GM12892 (cell line): ENCODE results near the gene HELZ2.

Experiments
- POLR2A ChIP-seq: IDR thresholded peaks from 2 replicates; pipeline ENCODE4 v1.6.1; 2011; ENCODE audit warnings: low read depth, low read length, control low read depth
- POLR2AphosphoS5 ChIP-seq: IDR thresholded peaks from 2 replicates; pipeline ENCODE4 v1.6.1; 2011; ENCODE audit warnings: low read depth, low read length, control low read depth
- TAF1 ChIP-seq: IDR thresholded peaks from 2 replicates; pipeline ENCODE4 v1.6.1; 2011; ENCODE audit warnings: low read depth, mild to moderate bottlenecking, control low read depth, low read length, borderline replicate concordance

- TF ChIP-seq POLR2A (no peak), POLR2AphosphoS5 (no peak), TAF1 (no peak)
These were observed 8.9 kb downstream of the HELZ2 start for GRCh38 chr20:63565021-63565698.
